HG03571 (cell line): Measurements from ENCODE around the gene IL4R.
"Not testable (repeated sequence)": the region's sequence is repeated elsewhere in the genome, so short reads cannot be mapped to it uniquely, and the experiment has no call there.

Experiments
- ATAC-seq: cut with Tn5 transposase; IDR thresholded peaks from one replicate; pipeline ENCODE4 v1.9.1; 2021; ENCODE audit not compliant: unreplicated experiment

Gene IL4R

GRCh38 chr16:27287887-27288286 is 25.9 kb upstream of the IL4R start:
- ATAC-seq: no peak

GRCh38 chr16:27288313-27288712 is 25.5 kb upstream of the IL4R start:
- ATAC-seq: not testable (repeated sequence)

- no peak for ATAC-seq
Measured at GRCh38 chr16:27289669-27290068, 24.1 kb upstream of the IL4R start.

GRCh38 chr16:27290562-27290961 is 23.2 kb upstream of the IL4R start:
- no peak for ATAC-seq

- ATAC-seq: no peak
Measured at GRCh38 chr16:27291106-27291505, 22.7 kb upstream of the IL4R start.

GRCh38 chr16:27291722-27292240 is 22.0 kb upstream of the IL4R start:
- no peak for ATAC-seq

- no peak for ATAC-seq
Measured at GRCh38 chr16:27293343-27293742, 20.4 kb upstream of the IL4R start.

GRCh38 chr16:27298132-27298531 is 15.6 kb upstream of the IL4R start:
- no peak for ATAC-seq

GRCh38 chr16:27301236-27301861 is 12.4 kb upstream of the IL4R start:
- ATAC-seq: no peak

GRCh38 chr16:27302126-27302525 is 11.6 kb upstream of the IL4R start:
- no peak for ATAC-seq

- no peak for ATAC-seq
Measured at GRCh38 chr16:27303256-27304100, 10.3 kb upstream of the IL4R start.

GRCh38 chr16:27304102-27304501 is 9.7 kb upstream of the IL4R start:
- no peak for ATAC-seq

- ATAC-seq: no peak
Measured at GRCh38 chr16:27304881-27305745, 8.7 kb upstream of the IL4R start.

GRCh38 chr16:27305839-27306442 is 7.8 kb upstream of the IL4R start:
- no peak for ATAC-seq

- ATAC-seq: no peak
Measured at GRCh38 chr16:27308792-27309191, 5.0 kb upstream of the IL4R start.

GRCh38 chr16:27310576-27311447 is 3.0 kb upstream of the IL4R start:
- no peak for ATAC-seq

GRCh38 chr16:27311448-27311830 is 2.3 kb upstream of the IL4R start:
- no peak for ATAC-seq

- ATAC-seq: no peak
Measured at GRCh38 chr16:27311897-27312303, 1.9 kb upstream of the IL4R start.

- ATAC-seq: no peak
Measured at GRCh38 chr16:27312580-27313421, 973 bp upstream of the IL4R start.
